PC-3 (cell line): ENCODE measurements around the gene TBX1. TPM values are rescaled to one million over a fixed set of nuclear protein-coding genes. Genes with fewer than 3 reads are reported as not detected.
A peak's percentile ranks its signal among the peaks of the same experiment; 100 is the strongest.

Source experiments
- ATAC-seq: fragments of 200-7000 bp; cut with Tn5 transposase; 2 replicates; pipeline ENCODE4 v1.9.1; 2020; ENCODE audit warnings: mild to moderate bottlenecking, moderate library complexity
- BruUV-seq: library from RNA; stranded (reverse); fragments of 400-500 nt; replicated peaks from 2 replicates; lab custom pipeline; 2021; lab: Mats Ljungman, UMichigan
- CTCF ChIA-PET: fragments of 300-600 bp; sonication (Branson Sonifier 250); formaldehyde crosslinking; loops from one replicate; lab custom pipeline; 2022; ENCODE audit warnings: antibody characterized with exemption; lab: Charles Lee
- POLR2A ChIA-PET: fragments of 300-600 bp; sonication (Branson Sonifier 250); formaldehyde crosslinking; loops from one replicate; lab custom pipeline; 2022; ENCODE audit warnings: antibody characterized with exemption; ENCODE audit not compliant: unreplicated experiment; lab: Charles Lee
- DNase-seq: peaks from one replicate; pipeline ENCODE4 v3.0.0-alpha.2; 2015
- H2AFZ ChIP-seq: fragments of 300-600 bp; sonication (generic); 2 replicates; pipeline ENCODE4 v1.6.0; 2016; ENCODE audit warnings: antibody characterized with exemption, low read length
- H3F3A ChIP-seq: fragments of 300-600 bp; sonication (generic); one replicate; pipeline ENCODE4 v1.6.0; 2017; ENCODE audit warnings: antibody characterized with exemption, low read length, control low read depth, mild to moderate bottlenecking; ENCODE audit not compliant: unreplicated experiment
- H3K27ac ChIP-seq: fragments of 300-600 bp; sonication (generic); 2 replicates; pipeline ENCODE4 v1.5.1; 2016; ENCODE audit warnings: mild to moderate bottlenecking, low read length
- H3K27me3 ChIP-seq: fragments of 300-600 bp; sonication (generic); 2 replicates; pipeline ENCODE4 v1.6.1; 2016; ENCODE audit warnings: low read length, mixed read lengths
- H3K36me3 ChIP-seq: fragments of 300-600 bp; sonication (generic); 2 replicates; pipeline ENCODE4 v1.6.1; 2016; ENCODE audit warnings: low read depth, mixed run types, low read length, mixed read lengths
- H3K4me1 ChIP-seq: fragments of 300-600 bp; sonication (generic); 2 replicates; pipeline ENCODE4 v1.5.1; 2016; ENCODE audit warnings: low read length; ENCODE audit not compliant: insufficient read depth
- H3K4me2 ChIP-seq: fragments of 300-600 bp; sonication (generic); 2 replicates; pipeline ENCODE4 v1.6.0; 2016; ENCODE audit warnings: low read length
- H3K4me3 ChIP-seq: fragments of 300-600 bp; sonication (generic); 2 replicates; pipeline ENCODE4 v1.5.1; 2016; ENCODE audit warnings: mild to moderate bottlenecking, low read length, mixed read lengths
- H3K79me2 ChIP-seq: fragments of 300-600 bp; sonication (generic); 2 replicates; pipeline ENCODE4 v1.6.1; 2017; ENCODE audit warnings: low read length, mixed read lengths
- H3K9ac ChIP-seq: fragments of 300-600 bp; sonication (generic); 2 replicates; pipeline ENCODE4 v1.6.0; 2016; ENCODE audit warnings: mild to moderate bottlenecking, low read length
- H3K9me2 ChIP-seq: fragments of 300-600 bp; sonication (generic); replicated peaks from 2 replicates; pipeline ENCODE4 v1.6.1; 2016; ENCODE audit warnings: mixed run types, low read length, mixed read lengths
- H3K9me3 ChIP-seq: fragments of 300-600 bp; sonication (generic); 2 replicates; pipeline ENCODE4 v1.6.1; 2016; ENCODE audit warnings: low read length, mixed read lengths
- H4K20me1 ChIP-seq: fragments of 300-600 bp; sonication (generic); 2 replicates; pipeline ENCODE4 v1.6.1; 2016; ENCODE audit warnings: low read length, mixed read lengths
- EZH2 ChIP-seq: fragments of 300-600 bp; sonication (generic); IDR thresholded peaks from one replicate; pipeline ENCODE4 v1.6.1; 2017; ENCODE audit warnings: antibody characterized with exemption, mild to moderate bottlenecking, low read length; ENCODE audit not compliant: unreplicated experiment
- EZH2phosphoT487 ChIP-seq: fragments of 300-600 bp; sonication (generic); IDR thresholded peaks from 2 replicates; pipeline ENCODE4 v1.6.1; 2018; ENCODE audit warnings: mild to moderate bottlenecking, antibody characterized with exemption, low read length, borderline replicate concordance
- intact Hi-C: fragments of 100-400 bp; cut with micrococcal nuclease; formaldehyde crosslinking; loops from 2 replicates; pipeline ENCODE4 v1.9.0; 2023
- total RNA-seq: library from RNA; depleted of rRNA; stranded (reverse); fragments of >200 nt; gene quantifications from 2 replicates; pipeline ENCODE4 v1.2.3, GENCODE V29; 2014
- TF ChIP-seq, protein P1 (sequence below): fragments of 300-600 bp; sonication (generic); conservative IDR thresholded peaks from 2 replicates; pipeline ENCODE4 v1.5.1; 2017; ENCODE audit warnings: antibody characterized with exemption, low read depth, mild to moderate bottlenecking, low read length

The TBX1 gene
- total RNA-seq, 1 experiment from 2014 or later = 18.6 TPM

DNA sequence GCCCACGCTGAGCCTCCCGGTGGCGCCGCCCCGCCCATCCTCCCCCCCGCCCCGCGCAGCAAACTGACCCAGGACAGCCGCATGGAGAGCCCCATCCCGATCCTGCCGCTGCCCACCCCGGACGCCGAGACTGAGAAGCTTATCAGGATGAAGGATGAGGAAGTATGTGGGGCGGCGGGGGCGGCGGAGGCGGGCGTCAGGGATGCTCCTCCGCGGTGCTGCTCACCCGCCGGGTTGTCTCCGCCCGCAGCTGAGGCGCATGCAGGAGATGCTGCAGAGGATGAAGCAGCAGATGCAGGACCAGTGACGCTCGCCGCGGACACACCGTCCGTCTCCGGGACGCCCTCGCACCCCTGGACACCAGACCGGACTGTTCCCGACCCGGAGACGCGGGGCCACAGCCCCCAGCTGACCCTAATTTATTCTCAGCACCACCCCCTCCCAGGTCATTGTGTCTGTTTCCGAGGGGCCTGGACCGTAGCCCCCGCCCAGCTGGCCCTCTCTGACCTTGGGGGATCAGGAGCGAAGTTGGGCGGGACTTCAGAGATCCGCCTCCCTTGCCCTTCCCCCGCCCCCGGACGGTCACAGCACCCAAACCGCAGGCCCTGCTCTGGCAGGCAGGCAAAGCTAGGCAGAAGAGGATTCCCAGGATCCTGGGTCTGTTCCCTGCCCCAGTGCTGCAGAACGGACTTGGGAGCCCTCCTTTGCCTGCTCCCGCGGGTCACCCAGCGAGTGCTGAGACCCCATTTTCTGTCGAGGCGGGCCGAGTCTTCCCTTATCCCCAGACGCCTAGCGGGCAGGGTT lies 38.2 kb upstream of the TBX1 start:
- intact Hi-C loops = no loop called here
- TF ChIP-seq EZH2phosphoT487 = no peak
- TF ChIP-seq EZH2 = no peak
- TF ChIP-seq, protein P1, sequence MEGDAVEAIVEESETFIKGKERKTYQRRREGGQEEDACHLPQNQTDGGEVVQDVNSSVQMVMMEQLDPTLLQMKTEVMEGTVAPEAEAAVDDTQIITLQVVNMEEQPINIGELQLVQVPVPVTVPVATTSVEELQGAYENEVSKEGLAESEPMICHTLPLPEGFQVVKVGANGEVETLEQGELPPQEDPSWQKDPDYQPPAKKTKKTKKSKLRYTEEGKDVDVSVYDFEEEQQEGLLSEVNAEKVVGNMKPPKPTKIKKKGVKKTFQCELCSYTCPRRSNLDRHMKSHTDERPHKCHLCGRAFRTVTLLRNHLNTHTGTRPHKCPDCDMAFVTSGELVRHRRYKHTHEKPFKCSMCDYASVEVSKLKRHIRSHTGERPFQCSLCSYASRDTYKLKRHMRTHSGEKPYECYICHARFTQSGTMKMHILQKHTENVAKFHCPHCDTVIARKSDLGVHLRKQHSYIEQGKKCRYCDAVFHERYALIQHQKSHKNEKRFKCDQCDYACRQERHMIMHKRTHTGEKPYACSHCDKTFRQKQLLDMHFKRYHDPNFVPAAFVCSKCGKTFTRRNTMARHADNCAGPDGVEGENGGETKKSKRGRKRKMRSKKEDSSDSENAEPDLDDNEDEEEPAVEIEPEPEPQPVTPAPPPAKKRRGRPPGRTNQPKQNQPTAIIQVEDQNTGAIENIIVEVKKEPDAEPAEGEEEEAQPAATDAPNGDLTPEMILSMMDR = no peak
- no peak for ATAC-seq

DNA sequence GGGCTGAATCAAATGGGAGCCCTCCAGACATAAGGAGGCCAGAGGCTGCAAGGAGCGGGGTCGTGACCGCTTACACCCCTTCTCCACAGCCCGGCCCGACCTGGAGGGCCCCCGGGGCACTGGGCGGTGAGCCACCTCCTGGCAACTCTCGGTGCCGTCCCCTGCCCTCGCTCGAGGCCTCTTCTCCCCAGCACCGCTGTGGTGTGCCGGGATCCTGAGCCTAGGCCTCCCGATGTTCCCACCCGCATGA lies 37.7 kb upstream of the TBX1 start:
- no peak overlapping the region for H2AFZ ChIP-seq
- no peaks in the 10 kb centered on the region for H3K36me3 ChIP-seq
- no peaks in the 10 kb centered on the region for H3K27me3 ChIP-seq
- no peak for DNase-seq
- no peak overlapping the region for H3K4me2 ChIP-seq
- intact Hi-C loops = no loop called here
- no TSS peak for BruUV-seq
- no peak overlapping the region for H3K9ac ChIP-seq
- ChIA-PET POLR2A (no interaction called here), CTCF (no interaction called here)
- H3K9me3 ChIP-seq = no peaks in the 10 kb centered on the region
- no peaks in the 10 kb centered on the region for H3K4me1 ChIP-seq
- H3K4me3 ChIP-seq = no peak overlapping the region
- no peak overlapping the region for H3K27ac ChIP-seq
- H4K20me1 ChIP-seq = no peaks in the 10 kb centered on the region
- TF ChIP-seq, protein P1 = no peak
- no peak for ATAC-seq
- no peaks in the 10 kb centered on the region for H3F3A ChIP-seq
- no peaks in the 10 kb centered on the region for H3K9me2 ChIP-seq
- no peaks in the 10 kb centered on the region for H3K79me2 ChIP-seq

More for the DNA sequence above, 38.2 kb upstream of the TBX1 start:
- Histone ChIP-seq H3K9me3 (no peaks in the 10 kb centered on the region), H3K4me3 (no peak overlapping the region), H3K4me1 (no peaks in the 10 kb centered on the region), H3K9me2 (no peaks in the 10 kb centered on the region), H3K27me3 (no peaks in the 10 kb centered on the region), H3K36me3 (no peaks in the 10 kb centered on the region), H3K27ac (no peak overlapping the region), H3K4me2 (no peak overlapping the region), H3K79me2 (no peaks in the 10 kb centered on the region), H4K20me1 (no peaks in the 10 kb centered on the region), H3K9ac (no peak overlapping the region), H3F3A (no peaks in the 10 kb centered on the region), H2AFZ (no peak overlapping the region)
- ChIA-PET POLR2A (no interaction called here), CTCF (no interaction called here)
- BruUV-seq = TSS peak; percentile 30
- DNase-seq = no peak

DNA sequence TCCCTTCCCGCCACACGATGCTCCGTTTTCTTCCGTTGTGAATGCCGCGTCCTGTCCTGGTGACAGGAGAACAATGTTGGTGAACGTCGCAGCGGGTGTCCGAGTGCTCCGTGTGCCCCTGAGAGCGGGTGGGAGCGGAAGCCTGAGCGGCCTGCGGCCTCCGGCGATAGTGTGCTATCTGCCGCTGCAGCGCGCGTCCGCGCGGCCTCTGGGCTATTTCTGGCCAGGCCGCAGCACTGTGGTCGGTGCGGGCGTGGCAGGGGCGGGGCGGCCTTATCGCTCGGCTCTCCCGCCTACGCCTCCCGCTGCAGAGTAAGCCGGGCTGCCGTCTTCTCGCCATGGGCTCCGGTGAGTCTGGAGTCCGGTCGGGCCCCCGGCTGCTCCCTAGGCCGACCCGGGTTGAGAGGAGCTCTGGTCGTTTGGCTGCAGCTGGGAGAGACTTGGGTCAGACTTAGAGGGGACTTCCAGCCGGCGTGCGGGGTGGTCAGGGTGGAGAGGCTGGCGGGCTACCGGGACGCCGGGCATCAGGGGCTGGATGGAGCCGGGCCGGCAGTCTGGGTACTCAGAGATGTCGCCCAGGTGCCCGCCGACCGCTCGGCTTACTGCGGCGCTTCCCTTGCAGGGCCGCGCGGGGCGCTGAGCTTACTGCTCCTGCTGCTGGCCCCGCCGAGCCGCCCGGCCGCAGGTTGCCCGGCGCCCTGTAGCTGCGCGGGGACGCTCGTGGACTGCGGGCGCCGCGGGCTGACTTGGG lies 37.2 kb upstream of the TBX1 start, which contains the start of gene GP1BB:
TSS of gene GP1BB (plus strand) at position 308 of the 751 bp plus-strand sequence. CDS start at position 339, 31 bp downstream.
- TF ChIP-seq, protein P1 = no peak
- TF ChIP-seq EZH2phosphoT487 (no peak), EZH2 (no peak)
- DNase-seq (peak; percentile 34), ATAC-seq (peak; percentile 66)
- intact Hi-C loops = no loop called here
- H3K36me3 ChIP-seq = no peaks in the 10 kb centered on the region
- H3K27me3 ChIP-seq = no peaks in the 10 kb centered on the region
- no peaks in the 10 kb centered on the region for H3K79me2 ChIP-seq
- peak within 1 kb of the TSS; percentile 78 for H3K4me2 ChIP-seq
- H3K27ac ChIP-seq = no peak within 1 kb of the TSS
- peak within 1 kb of the TSS; percentile 52 for H3K4me3 ChIP-seq
- BruUV-seq = no TSS peak
- no peak within 1 kb of the TSS for H2AFZ ChIP-seq
- no peaks in the 10 kb centered on the region for H3F3A ChIP-seq
- no peaks in the 10 kb centered on the region for H4K20me1 ChIP-seq
- H3K4me1 ChIP-seq = no peaks in the 10 kb centered on the region
- H3K9ac ChIP-seq = no peak within 1 kb of the TSS
- H3K9me2 ChIP-seq = no peaks in the 10 kb centered on the region
- no peaks in the 10 kb centered on the region for H3K9me3 ChIP-seq
- POLR2A ChIA-PET = no interaction called here
- CTCF ChIA-PET = no interaction called here
